GM21526 (cell line): Measurements from ENCODE around the gene VWA5B1.
"Not testable (repeated sequence)": the region's sequence is repeated elsewhere in the genome, so short reads cannot be mapped to it uniquely, and the experiment has no call there.

ENCODE experiments used
- ATAC-seq: cut with Tn5 transposase; IDR thresholded peaks from one replicate; pipeline ENCODE4 v1.9.1; 2021; ENCODE audit warnings: moderate library complexity; ENCODE audit not compliant: unreplicated experiment, low FRiP score

Gene VWA5B1

GRCh38 chr1:20280341-20280740 lies 10.3 kb upstream of the VWA5B1 start:
- ATAC-seq: no peak

- no peak for ATAC-seq
Measured at GRCh38 chr1:20280906-20281305, 9.8 kb upstream of the VWA5B1 start.

- ATAC-seq: no peak
Measured at GRCh38 chr1:20281801-20282200, 8.9 kb upstream of the VWA5B1 start.

- ATAC-seq: no peak
Measured at GRCh38 chr1:20282533-20282932, 8.1 kb upstream of the VWA5B1 start.

- ATAC-seq: no peak
Measured at GRCh38 chr1:20284046-20284445, 6.6 kb upstream of the VWA5B1 start.

GRCh38 chr1:20284625-20285024 lies 6.0 kb upstream of the VWA5B1 start:
- no peak for ATAC-seq

- no peak for ATAC-seq
Measured at GRCh38 chr1:20285510-20285909, 5.2 kb upstream of the VWA5B1 start.

- ATAC-seq: not testable (repeated sequence)
Measured at GRCh38 chr1:20287696-20288095, 3.0 kb upstream of the VWA5B1 start.

- ATAC-seq: no peak
Measured at GRCh38 chr1:20291645-20292084, 990 bp downstream of the VWA5B1 start.

- no peak for ATAC-seq
Measured at GRCh38 chr1:20298626-20299025, 8.0 kb downstream of the VWA5B1 start.

GRCh38 chr1:20301463-20302107 lies 10.9 kb downstream of the VWA5B1 start:
- ATAC-seq: no peak

GRCh38 chr1:20302108-20302471 lies 11.4 kb downstream of the VWA5B1 start:
- no peak for ATAC-seq

GRCh38 chr1:20307026-20307425 lies 16.4 kb downstream of the VWA5B1 start:
- ATAC-seq: no peak

GRCh38 chr1:20308569-20308968 lies 17.9 kb downstream of the VWA5B1 start:
- no peak for ATAC-seq

GRCh38 chr1:20311289-20311688 lies 20.6 kb downstream of the VWA5B1 start:
- no peak for ATAC-seq

- no peak for ATAC-seq
Measured at GRCh38 chr1:20312310-20312709, 21.6 kb downstream of the VWA5B1 start.

- no peak for ATAC-seq
Measured at GRCh38 chr1:20312818-20313217, 22.1 kb downstream of the VWA5B1 start.

GRCh38 chr1:20317471-20317870 lies 26.8 kb downstream of the VWA5B1 start:
- ATAC-seq: no peak

- no peak for ATAC-seq
Measured at GRCh38 chr1:20318521-20318920, 27.8 kb downstream of the VWA5B1 start.

GRCh38 chr1:20318971-20319370 lies 28.3 kb downstream of the VWA5B1 start:
- no peak for ATAC-seq

GRCh38 chr1:20319456-20320220 lies 29.0 kb downstream of the VWA5B1 start:
- ATAC-seq: no peak

GRCh38 chr1:20320704-20321103 lies 30.0 kb downstream of the VWA5B1 start:
- no peak for ATAC-seq
